ENCODE results near the gene DCAF8L2. TPM values are rescaled to one million over a fixed set of nuclear protein-coding genes. Genes with fewer than 3 reads are reported as not detected.

The DCAF8L2 gene
- total and polyA plus RNA-seq, 10 of the 15 experiments (the other 5 are each of a cell fraction or from before 2014, with no cell fraction given): not detected

- H3K4me1 ChIP-seq (ENCODE audit: control insufficient read depth, insufficient read depth, low read length): no peaks in the 10 kb centered on the region
- no peaks in the 10 kb centered on the region for H3K79me2 ChIP-seq (ENCODE audit: control insufficient read depth, insufficient read depth, low read length)
- TF ChIP-seq CEBPZ (IDR thresholded peaks at IDR 0.05; ENCODE audit: low read depth, low read length): no peak
- TF ChIP-seq ZBTB40 (IDR thresholded peaks at IDR 0.05; ENCODE audit: borderline replicate concordance): no peak
- TF ChIP-seq CBX3 (IDR thresholded peaks at IDR 0.05; ENCODE audit: borderline replicate concordance, low read depth): no peak
- DNase-seq (ENCODE audit: low read depth, low spot score) (no peak), FAIRE-seq (no peak), ATAC-seq (no peak)
- no peaks in the 10 kb centered on the region for H3K27me3 ChIP-seq (replicated peaks in 1 of 2; ENCODE audit: control insufficient read depth in 2 of 2, insufficient read depth in 2 of 2, low read length in 1 of 2)
- no peaks in the 10 kb centered on the region for H3K9me3 ChIP-seq (replicated peaks; ENCODE audit: control insufficient read depth, insufficient read depth, low read length)
- ChIA-PET CTCF (no interaction called here), RAD21 (ENCODE audit: unreplicated experiment) (no interaction called here), POLR2A (no interaction called here), SMC1A (ENCODE audit: uncharacterized antibody, unreplicated experiment) (no interaction called here)
- BruUV-seq (replicated peaks): no TSS peak
- H3K9ac ChIP-seq (ENCODE audit: control insufficient read depth, insufficient read depth, low read length): no peak overlapping the region
- H3K27ac ChIP-seq (ENCODE audit: control insufficient read depth, insufficient read depth): no peak overlapping the region
- H3K36me3 ChIP-seq (ENCODE audit: control insufficient read depth in 2 of 2, insufficient read depth in 2 of 2, low read length in 1 of 2): no peaks in the 10 kb centered on the region
- no peak overlapping the region for H3K4me3 ChIP-seq
- in situ Hi-C loops (cut with MboI) (no loop called here), intact Hi-C loops (cut with micrococcal nuclease; ENCODE audit: unreplicated experiment) (no loop called here)
- H2AFZ ChIP-seq (ENCODE audit: control insufficient read depth, low read depth, low read length): no peak overlapping the region
- 0% methylated on average over 1 of the region's 1 CpG for WGBS (ENCODE audit: insufficient coverage, insufficient replicate concordance, low lambda C conversion rate, missing lambda C conversion rate)
- H3K4me2 ChIP-seq (ENCODE audit: control insufficient read depth, insufficient read depth): no peak overlapping the region
- H4K20me1 ChIP-seq (ENCODE audit: control insufficient read depth, insufficient read depth): no peaks in the 10 kb centered on the region
These were observed 66.4 kb downstream of the DCAF8L2 start for GRCh38 chrX:27656581-27656980.

Data from GM12878 (cell line).